Measurements from ENCODE around the gene ERH. TPM values are rescaled to one million over a fixed set of nuclear protein-coding genes. Genes with fewer than 3 reads are reported as not detected.
"Not testable (repeated sequence)": the region's sequence is repeated elsewhere in the genome, so short reads cannot be mapped to it uniquely, and the experiment has no call there.

Gene ERH
- total RNA-seq, 1 donor from 2014 or later = 31.1 TPM

DNA sequence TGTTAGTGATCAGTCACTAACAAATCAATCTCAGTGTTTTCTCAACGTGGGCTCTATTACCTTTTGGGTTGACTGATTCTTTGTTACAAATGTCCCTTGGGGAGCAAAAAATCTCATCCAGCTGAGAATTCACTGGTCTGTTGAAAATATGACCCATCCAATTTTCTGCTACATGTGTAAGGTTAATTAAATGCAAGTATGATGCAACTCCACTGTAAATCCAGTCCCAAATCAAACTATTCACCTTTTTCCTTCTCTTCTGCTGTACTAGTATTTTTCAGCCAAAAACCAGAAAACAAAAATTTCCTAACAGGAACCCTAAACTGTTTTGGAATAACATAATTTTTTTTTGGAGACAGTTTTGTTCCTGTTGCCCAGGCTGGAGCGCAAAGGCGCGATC, 2.2 kb downstream of the ERH start:
- Histone ChIP-seq H3K27ac (no peak overlapping the region), H3K9me3 (no peaks in the 10 kb centered on the region), H3K27me3 (no peaks in the 10 kb centered on the region), H3K4me3 (peak overlapping the region in 1 of 2 donors; percentile 82), H3K4me1 (peaks cover 8 to 33% of the 10 kb centered on the region in 2 donors), H3K36me3 (peaks cover 26 to 46% of the 10 kb centered on the region in 2 donors)
- intact Hi-C loops (cut with DNase I) = loop anchor here (5.0 to 10.0 kb wide), 3 partner anchors 66 to 371 kb away; partner anchors contain the start of genes DCAF5 and SRSF5
- TF ChIP-seq, protein P1, sequence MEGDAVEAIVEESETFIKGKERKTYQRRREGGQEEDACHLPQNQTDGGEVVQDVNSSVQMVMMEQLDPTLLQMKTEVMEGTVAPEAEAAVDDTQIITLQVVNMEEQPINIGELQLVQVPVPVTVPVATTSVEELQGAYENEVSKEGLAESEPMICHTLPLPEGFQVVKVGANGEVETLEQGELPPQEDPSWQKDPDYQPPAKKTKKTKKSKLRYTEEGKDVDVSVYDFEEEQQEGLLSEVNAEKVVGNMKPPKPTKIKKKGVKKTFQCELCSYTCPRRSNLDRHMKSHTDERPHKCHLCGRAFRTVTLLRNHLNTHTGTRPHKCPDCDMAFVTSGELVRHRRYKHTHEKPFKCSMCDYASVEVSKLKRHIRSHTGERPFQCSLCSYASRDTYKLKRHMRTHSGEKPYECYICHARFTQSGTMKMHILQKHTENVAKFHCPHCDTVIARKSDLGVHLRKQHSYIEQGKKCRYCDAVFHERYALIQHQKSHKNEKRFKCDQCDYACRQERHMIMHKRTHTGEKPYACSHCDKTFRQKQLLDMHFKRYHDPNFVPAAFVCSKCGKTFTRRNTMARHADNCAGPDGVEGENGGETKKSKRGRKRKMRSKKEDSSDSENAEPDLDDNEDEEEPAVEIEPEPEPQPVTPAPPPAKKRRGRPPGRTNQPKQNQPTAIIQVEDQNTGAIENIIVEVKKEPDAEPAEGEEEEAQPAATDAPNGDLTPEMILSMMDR (IDR thresholded peaks at IDR 0.05) = no peak
- DNase-seq (ENCODE audit: low spot score in 2 of 2) = no peak

DNA sequence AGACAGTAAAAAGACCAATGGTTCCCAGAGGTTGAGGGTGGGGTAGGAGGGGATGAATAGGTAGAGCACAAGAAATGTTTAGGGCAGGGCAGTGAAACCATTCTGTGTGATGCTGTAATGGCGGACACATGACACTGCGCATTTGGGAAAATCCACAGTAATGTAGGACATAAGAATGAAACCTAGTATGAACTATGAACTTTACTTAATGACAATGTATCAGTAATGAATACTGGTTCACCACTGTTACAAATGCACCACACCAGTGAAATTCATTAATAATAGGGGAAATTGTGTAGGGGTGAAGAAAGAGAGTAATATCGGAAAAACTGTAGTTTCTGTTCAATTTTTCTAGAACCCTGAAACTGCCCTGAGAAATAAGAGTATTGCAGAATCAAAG, 5.6 kb downstream of the ERH start:
- intact Hi-C loops (cut with DNase I) = loop anchor here (10.0 kb wide), 1 partner anchor 238 kb away; the partner anchor contains the start of gene DCAF5
- peaks cover 26 to 66% of the 10 kb centered on the region in 2 donors for H3K36me3 ChIP-seq

DNA sequence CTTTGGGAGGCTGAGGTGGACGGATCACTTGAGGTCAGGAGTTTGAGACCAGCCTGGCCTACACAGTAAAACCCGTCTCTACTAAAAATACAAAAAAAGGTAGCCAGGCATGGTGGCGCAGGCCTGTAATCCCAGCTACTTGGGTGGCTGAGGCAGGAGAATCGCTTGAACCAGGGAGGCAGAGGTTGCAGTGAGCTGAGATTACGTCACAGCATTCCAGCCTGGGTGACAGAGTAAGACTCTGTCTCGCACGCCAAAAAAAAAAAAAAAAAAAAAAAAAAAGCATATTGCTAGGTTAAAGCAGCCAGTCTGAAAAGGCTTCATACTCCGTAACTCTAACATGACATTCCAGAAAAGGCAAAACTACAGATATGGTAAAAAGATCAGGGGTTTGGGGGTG, 6.7 kb downstream of the ERH start:
- not testable (repeated sequence) for H3K9me3 ChIP-seq; DNase-seq (ENCODE audit: low spot score in 2 of 2); H3K4me3 ChIP-seq; H3K4me1 ChIP-seq; H3K27ac ChIP-seq; H3K27me3 ChIP-seq
- intact Hi-C loops (cut with DNase I) = loop anchor here (2.0 to 10.0 kb wide), 2 partner anchors 75 to 237 kb away; partner anchors contain the start of gene DCAF5
- peaks cover 33 to 66% of the 10 kb centered on the region in 2 donors for H3K36me3 ChIP-seq

More for the DNA sequence above, 5.6 kb downstream of the ERH start:
- TF ChIP-seq, protein P1 (IDR thresholded peaks at IDR 0.05) = no peak
- Histone ChIP-seq H3K4me3 (no peak overlapping the region), H3K27me3 (no peaks in the 10 kb centered on the region), H3K4me1 (peaks cover 3 to 15% of the 10 kb centered on the region in 2 donors), H3K9me3 (no peaks in the 10 kb centered on the region), H3K27ac (no peak overlapping the region)
- no peak for DNase-seq (ENCODE audit: low spot score in 2 of 2)

DNA sequence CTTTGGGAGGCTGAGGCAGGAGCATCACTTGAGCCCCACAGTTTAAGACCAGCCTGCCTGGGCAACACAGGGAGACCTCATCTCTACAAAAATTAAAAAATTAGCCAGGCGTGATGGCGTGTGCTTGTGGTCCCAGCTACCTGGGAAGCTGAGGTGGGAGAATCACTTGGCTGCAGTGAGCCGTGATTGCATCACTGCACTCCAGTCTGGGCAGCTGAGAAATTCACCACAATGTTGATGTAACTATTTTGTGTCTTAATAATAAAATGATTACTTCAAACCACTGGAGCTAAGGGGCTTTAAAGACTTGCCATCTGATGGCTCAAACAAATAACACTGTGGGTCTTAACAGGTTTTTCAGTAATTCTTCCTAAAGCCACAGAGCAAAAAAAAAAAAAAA, 10.8 kb downstream of the ERH start:
- no peak for DNase-seq (ENCODE audit: low spot score in 2 of 2)
- intact Hi-C loops (cut with DNase I) = no loop called here
- H3K4me3 ChIP-seq = no peak overlapping the region

DNA sequence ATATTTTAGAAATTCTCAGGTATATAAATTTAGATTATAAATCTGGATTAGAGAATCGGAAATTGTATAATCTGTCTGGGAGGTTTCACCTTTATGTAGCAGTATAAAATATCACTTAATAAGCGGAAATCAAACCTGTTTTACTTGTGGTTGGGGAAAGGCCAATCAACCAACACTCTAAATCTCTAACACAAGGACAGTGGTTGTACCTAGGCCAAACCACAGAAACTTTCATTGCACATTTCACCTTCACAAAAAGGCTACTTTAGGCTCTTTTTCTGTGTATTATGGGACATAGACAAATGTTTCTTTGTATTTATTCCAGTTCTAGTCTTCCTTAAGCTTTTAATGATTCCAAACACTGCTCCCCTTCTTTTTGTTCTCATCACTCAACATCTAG, 19.8 kb downstream of the ERH start:
- no peak for DNase-seq (ENCODE audit: low spot score in 2 of 2)
- no peak overlapping the region for H3K27ac ChIP-seq
- no peaks in the 10 kb centered on the region for H3K27me3 ChIP-seq
- TF ChIP-seq, protein P1 (IDR thresholded peaks at IDR 0.05) = no peak
- H3K4me1 ChIP-seq = no peaks in the 10 kb centered on the region
- intact Hi-C loops (cut with DNase I) = no loop called here
- no peaks in the 10 kb centered on the region for H3K9me3 ChIP-seq
- H3K36me3 ChIP-seq = peaks cover 15 to 33% of the 10 kb centered on the region in 2 donors
- no peak overlapping the region for H3K4me3 ChIP-seq

More for the DNA sequence above, 10.8 kb downstream of the ERH start:
- H3K4me1 ChIP-seq = peaks cover 0 to 5% of the 10 kb centered on the region in 2 donors
- peaks cover 17 to 53% of the 10 kb centered on the region in 2 donors for H3K36me3 ChIP-seq
- no peaks in the 10 kb centered on the region for H3K27me3 ChIP-seq
- no peak overlapping the region for H3K27ac ChIP-seq
- no peaks in the 10 kb centered on the region for H3K9me3 ChIP-seq
- TF ChIP-seq, protein P1 (IDR thresholded peaks at IDR 0.05) = no peak

DNA sequence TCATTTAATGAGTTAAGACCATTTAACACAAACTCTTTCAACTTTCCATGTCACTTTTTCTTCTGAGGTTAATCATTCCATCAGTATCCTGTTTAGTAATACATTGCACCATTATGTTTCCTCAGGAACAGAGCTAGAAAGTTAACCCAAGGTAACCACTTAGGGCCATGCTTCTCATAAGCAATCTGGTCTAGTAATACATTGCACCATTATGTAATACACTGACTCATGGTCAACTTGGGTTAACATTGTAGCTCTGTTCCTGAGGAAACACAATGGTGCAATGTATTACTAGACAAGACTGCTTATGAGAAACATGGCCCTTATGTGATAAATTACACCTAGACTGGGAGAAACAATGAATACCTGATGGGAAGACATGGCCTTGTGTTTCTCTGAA, 21.7 kb downstream of the ERH start:
- DNase-seq (ENCODE audit: low spot score in 2 of 2) = no peak
- peaks cover 15 to 33% of the 10 kb centered on the region in 2 donors for H3K36me3 ChIP-seq
- no peaks in the 10 kb centered on the region for H3K27me3 ChIP-seq
- no peaks in the 10 kb centered on the region for H3K4me1 ChIP-seq
- H3K4me3 ChIP-seq = no peak overlapping the region
- no peaks in the 10 kb centered on the region for H3K9me3 ChIP-seq
- H3K27ac ChIP-seq = no peak overlapping the region
- TF ChIP-seq, protein P1 (IDR thresholded peaks at IDR 0.05) = no peak
- intact Hi-C loops (cut with DNase I) = no loop called here

Data from ascending aorta (tissue), 2 donors.